Mesothelial cell of epicardium (in vitro differentiated cells): ENCODE results near the gene VSIG10L. TPM values are rescaled to one million over a fixed set of nuclear protein-coding genes. Genes with fewer than 3 reads are reported as not detected.

Experiments
- DNase-seq, 2 experiments: peaks; one replicate each; pipeline ENCODE4 v3.0.0; 2021; ENCODE audit warnings: low spot score in 2 of 2; ENCODE audit not compliant: unreplicated experiment in 2 of 2
- H3K27ac Mint-ChIP-seq: 2 replicates; pipeline ENCODE4 v1.8.0; 2021; ENCODE audit warnings: mixed read lengths
- H3K27me3 Mint-ChIP-seq: 2 replicates; pipeline ENCODE4 v1.8.0; 2021; ENCODE audit warnings: low read depth, mixed read lengths
- H3K36me3 Mint-ChIP-seq: 2 replicates; pipeline ENCODE4 v1.8.0; 2021; ENCODE audit warnings: mixed read lengths
- H3K4me1 Mint-ChIP-seq: 2 replicates; pipeline ENCODE4 v1.8.0; 2021; ENCODE audit warnings: mixed read lengths
- H3K4me3 Mint-ChIP-seq: 2 replicates; pipeline ENCODE4 v1.8.0; 2021; ENCODE audit warnings: mild to moderate bottlenecking, moderate library complexity, mixed read lengths
- H3K9me3 Mint-ChIP-seq: 2 replicates; pipeline ENCODE4 v1.8.0; 2021; ENCODE audit warnings: mixed read lengths
- total RNA-seq: library from RNA; stranded (reverse); gene quantifications from 3 replicates; pipeline ENCODE4 v1.2.1, GENCODE V29; 2021
- TF ChIP-seq, protein P1 (sequence below): fragments of 200-600 bp; sonication (generic); IDR thresholded peaks from one replicate; pipeline ENCODE4 v1.5.0; 2021; ENCODE audit warnings: antibody characterized with exemption; ENCODE audit not compliant: unreplicated experiment

VSIG10L gene
- total RNA-seq, 1 donor from 2014 or later, result 8.9 TPM

DNA sequence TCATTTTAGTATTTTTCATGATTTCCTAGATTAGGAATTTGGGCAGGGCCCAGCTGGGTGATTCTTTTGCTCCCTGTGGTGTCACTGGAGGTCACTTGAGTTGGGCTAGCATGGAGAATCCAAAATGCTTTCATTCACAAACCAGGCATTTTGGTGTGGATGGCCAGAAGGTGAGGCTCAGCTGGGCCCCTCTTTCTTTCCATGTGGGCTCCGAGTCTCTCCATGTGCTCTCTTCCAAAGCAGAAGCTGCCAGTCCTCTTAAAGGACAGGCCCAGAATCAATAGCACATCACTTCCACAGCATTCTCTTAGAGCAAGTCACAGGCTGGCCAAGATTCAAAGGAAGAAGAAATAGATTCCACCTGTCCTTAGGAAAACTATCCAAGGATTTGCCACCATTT lies 52.3 kb downstream of the VSIG10L start:
- H3K9me3 Mint-ChIP-seq, result no peaks in the 10 kb centered on the region
- DNase-seq, result no peak
- H3K27ac Mint-ChIP-seq, result no peak overlapping the region
- H3K4me3 Mint-ChIP-seq, result no peak overlapping the region
- peaks cover 19% of the 10 kb centered on the region for H3K27me3 Mint-ChIP-seq
- TF ChIP-seq, protein P1, sequence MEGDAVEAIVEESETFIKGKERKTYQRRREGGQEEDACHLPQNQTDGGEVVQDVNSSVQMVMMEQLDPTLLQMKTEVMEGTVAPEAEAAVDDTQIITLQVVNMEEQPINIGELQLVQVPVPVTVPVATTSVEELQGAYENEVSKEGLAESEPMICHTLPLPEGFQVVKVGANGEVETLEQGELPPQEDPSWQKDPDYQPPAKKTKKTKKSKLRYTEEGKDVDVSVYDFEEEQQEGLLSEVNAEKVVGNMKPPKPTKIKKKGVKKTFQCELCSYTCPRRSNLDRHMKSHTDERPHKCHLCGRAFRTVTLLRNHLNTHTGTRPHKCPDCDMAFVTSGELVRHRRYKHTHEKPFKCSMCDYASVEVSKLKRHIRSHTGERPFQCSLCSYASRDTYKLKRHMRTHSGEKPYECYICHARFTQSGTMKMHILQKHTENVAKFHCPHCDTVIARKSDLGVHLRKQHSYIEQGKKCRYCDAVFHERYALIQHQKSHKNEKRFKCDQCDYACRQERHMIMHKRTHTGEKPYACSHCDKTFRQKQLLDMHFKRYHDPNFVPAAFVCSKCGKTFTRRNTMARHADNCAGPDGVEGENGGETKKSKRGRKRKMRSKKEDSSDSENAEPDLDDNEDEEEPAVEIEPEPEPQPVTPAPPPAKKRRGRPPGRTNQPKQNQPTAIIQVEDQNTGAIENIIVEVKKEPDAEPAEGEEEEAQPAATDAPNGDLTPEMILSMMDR, result no peak
- H3K4me1 Mint-ChIP-seq, result no peaks in the 10 kb centered on the region
- no peaks in the 10 kb centered on the region for H3K36me3 Mint-ChIP-seq

DNA sequence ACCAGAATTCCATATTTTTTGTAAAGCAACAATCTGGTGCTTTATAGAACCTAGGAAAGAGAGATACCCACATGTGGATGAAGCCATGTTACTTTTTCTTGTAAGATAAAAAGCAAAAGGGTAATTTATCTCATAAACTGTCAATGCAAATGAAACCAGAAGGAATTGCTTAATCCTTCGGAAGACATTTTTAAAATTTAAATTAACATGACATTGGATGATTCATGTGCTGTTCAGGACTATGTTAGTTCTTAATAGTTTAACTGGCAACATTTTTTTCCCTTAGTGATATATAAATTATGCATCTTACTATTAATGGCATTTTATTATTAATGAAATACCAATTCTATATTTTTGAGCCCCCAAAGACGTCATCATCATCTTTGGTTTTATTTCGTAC lies 56.3 kb downstream of the VSIG10L start:
- Mint-ChIP-seq H3K4me1 (no peaks in the 10 kb centered on the region), H3K36me3 (no peaks in the 10 kb centered on the region), H3K9me3 (peaks cover 14% of the 10 kb centered on the region), H3K27ac (no peak overlapping the region), H3K27me3 (no peaks in the 10 kb centered on the region), H3K4me3 (no peak overlapping the region)
- TF ChIP-seq, protein P1, result no peak
- no peak for DNase-seq

DNA sequence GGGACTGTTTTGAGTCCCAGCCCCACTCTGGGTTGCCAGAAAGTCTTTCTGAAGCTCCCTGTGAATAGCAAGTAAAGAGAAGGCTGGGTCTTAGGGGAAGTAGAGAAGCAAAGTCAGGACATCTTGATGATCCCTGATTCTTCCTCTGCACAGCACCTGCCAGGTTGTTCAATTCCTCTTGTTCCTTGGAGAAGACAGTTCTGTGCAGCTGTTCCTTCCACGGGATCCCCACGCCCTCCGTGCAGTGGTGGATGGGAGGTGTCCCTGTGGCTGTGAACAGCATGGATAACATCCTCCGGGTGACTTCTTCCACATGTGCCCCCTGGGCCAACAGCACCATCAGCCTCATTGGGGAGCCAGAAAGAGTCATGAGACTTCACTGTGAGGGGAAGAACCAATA lies 59.6 kb downstream of the VSIG10L start:
- DNase-seq, result no peak
- no peaks in the 10 kb centered on the region for H3K4me1 Mint-ChIP-seq
- H3K27ac Mint-ChIP-seq, result no peak overlapping the region
- no peaks in the 10 kb centered on the region for H3K36me3 Mint-ChIP-seq
- peaks cover 3% of the 10 kb centered on the region for H3K27me3 Mint-ChIP-seq
- H3K4me3 Mint-ChIP-seq, result no peak overlapping the region
- H3K9me3 Mint-ChIP-seq, result peaks cover 14% of the 10 kb centered on the region
- TF ChIP-seq, protein P1, result no peak

Other genes with a start within 250 kb of the VSIG10L start
- gene CTU1, start 233.7 kb downstream of the VSIG10L start, total RNA-seq, result 7.5 to 7.9 TPM (median 7.7 TPM) in 3 replicates
- not detected in 3 replicates for gene SIGLEC9, start 217.2 kb downstream of the VSIG10L start, total RNA-seq
- not detected in 3 replicates for gene SIGLEC7, start 199.8 kb downstream of the VSIG10L start, total RNA-seq
- gene CD33, start 117.1 kb downstream of the VSIG10L start, total RNA-seq, result not detected in 3 replicates
- gene SIGLECL1, start 91.1 kb downstream of the VSIG10L start, total RNA-seq, result not detected in 3 replicates
- gene IGLON5, start 30.5 kb downstream of the VSIG10L start, total RNA-seq, result 24.9 to 25.9 TPM (median 25.1 TPM) in 3 replicates
- gene ETFB, start 24.2 kb upstream of the VSIG10L start, total RNA-seq, result 59.5 to 60.1 TPM (median 60.0 TPM) in 3 replicates
- gene CLDND2, start 26.9 kb upstream of the VSIG10L start, total RNA-seq, result 0.54 to 0.56 TPM in 2 of 3 replicates, not detected in the other
- not detected in 3 replicates for gene NKG7, start 30.5 kb upstream of the VSIG10L start, total RNA-seq
- not detected in 3 replicates for gene LIM2, start 45.8 kb upstream of the VSIG10L start, total RNA-seq
- 0.50 to 1.0 TPM (median 0.94 TPM) in 3 replicates for gene C19orf84, start 48.5 kb upstream of the VSIG10L start, total RNA-seq
- not detected in 3 replicates for gene SIGLEC10, start 75.5 kb upstream of the VSIG10L start, total RNA-seq
- gene SIGLEC8, start 116.3 kb upstream of the VSIG10L start, total RNA-seq, result not detected in 3 replicates
- not detected in 3 replicates for gene CEACAM18, start 136.4 kb upstream of the VSIG10L start, total RNA-seq
- gene SIGLEC12, start 159.7 kb upstream of the VSIG10L start, total RNA-seq, result not detected in 3 replicates
- not detected in 3 replicates for gene SIGLEC6, start 189.5 kb upstream of the VSIG10L start, total RNA-seq
- gene ZNF175, start 229.1 kb upstream of the VSIG10L start, total RNA-seq, result 12.2 to 15.2 TPM (median 13.5 TPM) in 3 replicates